Astrocyte (in vitro differentiated cells and primary cell): ENCODE results near the gene SYCP1.

Experiments used
- CTCF ChIP-seq: IDR thresholded peaks from 2 replicates; pipeline ENCODE4 v1.5.1; 2011; ENCODE audit warnings: low read depth, mild to moderate bottlenecking, inconsistent platforms, low read length, moderate library complexity; ENCODE audit not compliant: insufficient read depth
- EZH2 ChIP-seq: IDR thresholded peaks from 2 replicates; pipeline ENCODE4 v1.6.1; 2012; ENCODE audit warnings: mild to moderate bottlenecking, low read length, inconsistent platforms; ENCODE audit not compliant: insufficient read depth

- TF ChIP-seq CTCF (no peak), EZH2 (no peak)
Measured at GRCh38 chr1:114976891-114977290, 122.2 kb downstream of the SYCP1 start.
